Mesenchymal stem cell (in vitro differentiated cells and primary cell): ENCODE measurements around the gene TFF2. TPM values are rescaled to one million over a fixed set of nuclear protein-coding genes. Genes with fewer than 3 reads are reported as not detected.

ENCODE experiments used
- DNase-seq: peaks from one replicate; pipeline ENCODE4 v3.0.0-alpha.2; 2013
- H2AFZ ChIP-seq: one replicate; pipeline ENCODE4 v1.6.1; 2013; ENCODE audit warnings: low read depth, mild to moderate bottlenecking, control low read depth, inconsistent platforms, low read length, moderate library complexity
- H2AK5ac ChIP-seq: 2 replicates; pipeline ENCODE4 v1.6.1; 2013; ENCODE audit warnings: low read length, moderate library complexity, mild to moderate bottlenecking, inconsistent platforms; ENCODE audit not compliant: severe bottlenecking
- H2BK120ac ChIP-seq: one replicate; pipeline ENCODE4 v1.6.1; 2013; ENCODE audit warnings: low read depth, mild to moderate bottlenecking, inconsistent platforms, low read length, moderate library complexity
- H2BK12ac ChIP-seq, 2 experiments: one replicate each; pipeline ENCODE4 v1.6.1; 2013; ENCODE audit warnings: inconsistent platforms in 2 of 2, low read length in 2 of 2, mild to moderate bottlenecking in 2 of 2, moderate library complexity in 2 of 2, control low read depth in 1 of 2
- H2BK15ac ChIP-seq: one replicate; pipeline ENCODE4 v1.6.1; 2013; ENCODE audit warnings: mild to moderate bottlenecking, low read depth, inconsistent platforms; ENCODE audit not compliant: poor library complexity, severe bottlenecking
- H2BK5ac ChIP-seq: 2 replicates; pipeline ENCODE4 v1.6.1; 2013; ENCODE audit warnings: low read depth, mild to moderate bottlenecking, low read length, control low read depth, inconsistent platforms; ENCODE audit not compliant: poor library complexity, severe bottlenecking
- H3K14ac ChIP-seq, 2 experiments: one replicate each; pipeline ENCODE4 v1.6.1; 2013; ENCODE audit warnings: inconsistent platforms in 2 of 2, low read length in 2 of 2, control low read depth in 1 of 2, mild to moderate bottlenecking in 1 of 2, moderate library complexity in 1 of 2
- H3K18ac ChIP-seq, 2 experiments: one replicate each; pipeline ENCODE4 v1.6.1; 2013; ENCODE audit warnings: inconsistent platforms in 2 of 2, low read length in 2 of 2, control low read depth in 1 of 2, low read depth in 1 of 2, mild to moderate bottlenecking in 1 of 2
- H3K23ac ChIP-seq, 2 experiments: one replicate each; pipeline ENCODE4 v1.6.1; 2013; ENCODE audit warnings: inconsistent platforms in 2 of 2, low read length in 2 of 2, mild to moderate bottlenecking in 2 of 2, moderate library complexity in 2 of 2, control low read depth in 1 of 2
- H3K27ac ChIP-seq: 2 replicates; pipeline ENCODE4 v1.5.1; 2013; ENCODE audit warnings: mild to moderate bottlenecking, moderate library complexity, low read length, control low read depth, inconsistent platforms; ENCODE audit not compliant: poor library complexity, severe bottlenecking
- H3K27me3 ChIP-seq, 2 experiments: 2 replicates each; pipeline versions ENCODE4 v1.6.1 to v1.7.0; 2013; ENCODE audit warnings: low read length in 2 of 2, mild to moderate bottlenecking in 2 of 2, moderate library complexity in 2 of 2, control low read depth in 1 of 2, inconsistent platforms in 1 of 2; ENCODE audit not compliant: control insufficient read depth in 1 of 2, insufficient read depth in 1 of 2
- H3K36me3 ChIP-seq, 2 experiments: 2 replicates each; pipeline versions ENCODE4 v1.6.1 to v1.7.0; 2013; ENCODE audit warnings: low read length in 2 of 2, control low read depth in 1 of 2, inconsistent platforms in 1 of 2, low read depth in 1 of 2, mild to moderate bottlenecking in 1 of 2; ENCODE audit not compliant: insufficient read depth in 2 of 2, control insufficient read depth in 1 of 2
- H3K4ac ChIP-seq, 2 experiments: one replicate each; pipeline ENCODE4 v1.6.1; 2013; ENCODE audit warnings: inconsistent platforms in 2 of 2, low read length in 2 of 2, mild to moderate bottlenecking in 2 of 2, moderate library complexity in 2 of 2, control low read depth in 1 of 2, low read depth in 1 of 2
- H3K4me1 ChIP-seq: 2 replicates; pipeline ENCODE4 v1.6.1; 2013; ENCODE audit warnings: low read depth, low read length, control low read depth; ENCODE audit not compliant: control insufficient read depth, insufficient read depth
- H3K4me2 ChIP-seq: 2 replicates; pipeline ENCODE4 v1.6.1; 2013; ENCODE audit warnings: low read length, mild to moderate bottlenecking, inconsistent platforms; ENCODE audit not compliant: poor library complexity, severe bottlenecking
- H3K4me3 ChIP-seq, 2 experiments: 2 replicates each; pipeline versions ENCODE4 v1.5.1 to v1.7.0; 2013; ENCODE audit warnings: low read length in 2 of 2, mild to moderate bottlenecking in 2 of 2, control low read depth in 1 of 2, low read depth in 1 of 2; ENCODE audit not compliant: insufficient read depth in 1 of 2
- H3K79me1 ChIP-seq: replicated peaks from 2 replicates; pipeline ENCODE4 v1.6.1; 2013; ENCODE audit warnings: mild to moderate bottlenecking, control low read depth, low read length, inconsistent platforms; ENCODE audit not compliant: poor library complexity, severe bottlenecking
- H3K9ac ChIP-seq: 2 replicates; pipeline ENCODE4 v1.7.0; 2013; ENCODE audit warnings: mild to moderate bottlenecking, low read length, moderate library complexity
- H3K9me3 ChIP-seq: 2 replicates; pipeline ENCODE4 v1.7.0; 2013; ENCODE audit warnings: mild to moderate bottlenecking, low read length; ENCODE audit not compliant: control insufficient read depth
- H4K8ac ChIP-seq: one replicate; pipeline ENCODE4 v1.6.1; 2013; ENCODE audit warnings: inconsistent platforms, mild to moderate bottlenecking, low read length, moderate library complexity
- H4K91ac ChIP-seq: one replicate; pipeline ENCODE4 v1.6.1; 2013; ENCODE audit warnings: mild to moderate bottlenecking, low read length, inconsistent platforms
- WGBS: methylation state at CpG from one replicate; pipeline ENCODE4 v1.1.7; 2013; ENCODE audit warnings: mixed read lengths; 5-methylcytosine and 5-hydroxymethylcytosine counted together
- polyA plus RNA-seq, 2 experiments: library from polyadenylated mRNA; stranded (reverse); fragments of 200-250 nt; gene quantifications; one replicate each; pipeline ENCODE4 v1.2.3, GENCODE V29; 2013

The TFF2 gene
- not detected for polyA plus RNA-seq (2013, experiment 1 of 2)
- not detected for polyA plus RNA-seq (2013, experiment 2 of 2)

GRCh38 chr21:42350927-42351426, at the start of gene TFF2:
Gene TFF2 (minus strand): TSS chr21:42350994. CDS start chr21:42350957, 37 bp downstream.
- no peak within 1 kb of the TSS for H2BK120ac ChIP-seq
- H3K23ac ChIP-seq, result no peak within 1 kb of the TSS
- H3K14ac ChIP-seq, result no peak within 1 kb of the TSS
- no peak within 1 kb of the TSS for H3K18ac ChIP-seq
- no peaks in the 10 kb centered on the region for H3K79me1 ChIP-seq
- H3K9ac ChIP-seq, result no peak within 1 kb of the TSS
- H2BK15ac ChIP-seq, result no peak within 1 kb of the TSS
- no peak within 1 kb of the TSS for H3K4ac ChIP-seq
- no peak within 1 kb of the TSS for H2BK12ac ChIP-seq
- no peak within 1 kb of the TSS for H3K4me2 ChIP-seq
- no peaks in the 10 kb centered on the region for H3K36me3 ChIP-seq
- no peak within 1 kb of the TSS for H2BK5ac ChIP-seq
- H2AFZ ChIP-seq, result no peak within 1 kb of the TSS
- H4K91ac ChIP-seq, result no peak within 1 kb of the TSS
- 85% methylated on average over 13 of the region's 13 CpGs for WGBS
- no peak within 1 kb of the TSS for H3K4me3 ChIP-seq
- no peak for DNase-seq
- no peak within 1 kb of the TSS for H2AK5ac ChIP-seq
- H3K27ac ChIP-seq, result no peak within 1 kb of the TSS
- H4K8ac ChIP-seq, result no peak within 1 kb of the TSS
- peaks cover 6% of the 10 kb centered on the region for H3K9me3 ChIP-seq
- H3K27me3 ChIP-seq, result peaks cover 10 to 13% of the 10 kb centered on the region in 2 experiments
- H3K4me1 ChIP-seq, result peaks cover 4% of the 10 kb centered on the region

DNA sequence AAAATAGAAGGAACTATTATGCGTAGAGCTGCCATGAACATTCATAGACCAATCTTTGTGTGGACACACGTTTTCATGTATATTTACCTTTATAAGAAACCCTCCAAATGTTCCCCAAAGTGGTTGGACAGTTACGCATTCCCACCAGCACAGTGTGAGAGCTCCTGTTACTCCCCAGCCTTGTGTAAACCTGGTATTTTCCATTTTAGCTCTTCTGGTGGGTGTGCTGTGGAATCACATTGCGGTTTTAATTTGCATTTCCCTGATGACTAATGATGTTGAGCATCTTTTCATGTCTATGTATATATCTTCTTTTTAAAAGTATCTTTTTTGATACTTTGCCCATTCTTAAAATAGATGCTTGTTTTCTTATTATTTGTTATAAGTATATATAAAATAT, 49.7 kb upstream of the TFF2 start:
- Histone ChIP-seq H2BK120ac (no peak overlapping the region), H2AK5ac (no peak overlapping the region), H2BK12ac (no peak overlapping the region), H2BK15ac (no peak overlapping the region), H3K14ac (no peak overlapping the region), H4K91ac (no peak overlapping the region), H2AFZ (no peak overlapping the region), H3K79me1 (no peaks in the 10 kb centered on the region), H2BK5ac (no peak overlapping the region), H3K27ac (no peak overlapping the region), H3K4me1 (peaks cover 2% of the 10 kb centered on the region), H3K4ac (no peak overlapping the region), H3K4me3 (no peak overlapping the region), H3K9ac (no peak overlapping the region), H3K9me3 (peaks cover 6% of the 10 kb centered on the region), H4K8ac (no peak overlapping the region), H3K36me3 (no peaks in the 10 kb centered on the region), H3K27me3 (peaks cover 0 to 41% of the 10 kb centered on the region in 2 experiments), H3K4me2 (no peak overlapping the region), H3K18ac (no peak overlapping the region), H3K23ac (no peak overlapping the region)
- peak; percentile 1 for DNase-seq
- WGBS, result 77% methylated on average over 3 of the region's 4 CpGs

DNA sequence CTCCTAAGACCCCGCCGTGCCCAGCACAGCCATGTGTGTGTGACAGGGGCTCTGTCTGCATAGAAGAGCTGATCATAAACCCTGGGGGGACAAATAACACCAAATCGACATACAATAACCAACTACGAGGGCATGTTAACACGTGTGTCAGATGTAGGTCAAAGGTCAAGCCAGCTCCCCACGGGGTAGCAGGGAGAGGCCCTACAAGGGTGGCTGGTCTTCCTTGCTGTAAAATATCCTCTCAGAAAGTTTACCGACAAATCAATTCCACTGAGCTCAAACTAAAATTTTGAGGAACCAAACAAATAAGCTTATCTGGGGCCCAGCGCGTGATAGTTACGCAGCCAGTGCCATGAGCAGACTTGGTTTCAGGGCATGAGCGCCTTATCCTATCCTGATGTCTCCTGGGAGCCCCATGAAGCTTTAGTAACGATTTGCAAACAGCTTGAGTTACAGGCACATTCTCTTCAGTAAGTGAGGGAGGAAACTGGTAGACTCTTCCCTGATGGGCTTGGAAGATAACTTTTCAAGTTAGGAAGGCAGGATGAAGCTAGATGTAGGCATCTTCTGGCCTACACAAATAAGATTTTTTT, 47.7 kb upstream of the TFF2 start:
- no peak overlapping the region for H3K4me3 ChIP-seq
- WGBS, result 77% methylated on average over 12 of the region's 12 CpGs

DNA sequence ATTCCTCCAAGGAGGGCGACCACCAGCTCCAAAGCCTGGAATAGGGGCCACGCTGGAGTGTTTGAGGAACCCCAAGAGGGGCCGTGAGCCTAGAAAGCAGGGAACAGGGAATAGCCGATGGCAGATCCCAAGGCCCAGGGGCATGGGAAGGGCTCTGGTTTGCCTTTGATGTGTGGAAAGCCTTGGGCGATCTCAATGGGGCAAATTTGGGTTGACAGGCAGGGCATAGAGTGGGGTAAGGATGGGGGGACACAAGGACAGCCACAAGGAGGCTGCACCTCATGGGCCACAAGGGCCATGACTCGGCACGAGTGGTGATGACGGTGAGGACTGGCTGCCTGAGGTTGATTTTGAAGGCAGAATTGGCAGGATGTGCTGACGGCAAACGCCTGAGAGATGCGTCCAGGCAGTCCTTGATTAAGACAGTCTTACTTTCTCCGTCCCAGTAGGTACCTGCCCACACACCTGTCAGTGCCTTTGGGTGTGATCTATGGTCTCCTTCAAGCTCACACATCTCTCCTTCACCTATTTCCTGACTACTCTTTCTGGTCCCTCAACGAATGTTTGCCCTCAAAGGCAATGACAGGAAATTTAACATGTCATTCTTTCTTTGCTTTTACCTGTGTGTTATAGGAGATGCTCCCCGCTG, 47.1 kb upstream of the TFF2 start:
- no peak for DNase-seq
- H3K27ac ChIP-seq, result no peak overlapping the region
- H3K4me1 ChIP-seq, result no peaks in the 10 kb centered on the region
- H3K36me3 ChIP-seq, result no peaks in the 10 kb centered on the region
- H3K4me3 ChIP-seq, result no peak overlapping the region
- no peak overlapping the region for H3K18ac ChIP-seq
- H2AK5ac ChIP-seq, result no peak overlapping the region
- H3K14ac ChIP-seq, result no peak overlapping the region
- no peak overlapping the region for H2BK5ac ChIP-seq
- no peak overlapping the region for H3K4ac ChIP-seq
- H3K79me1 ChIP-seq, result no peaks in the 10 kb centered on the region
- no peak overlapping the region for H4K91ac ChIP-seq
- no peak overlapping the region for H2AFZ ChIP-seq
- H3K23ac ChIP-seq, result no peak overlapping the region
- H2BK120ac ChIP-seq, result no peak overlapping the region
- H3K4me2 ChIP-seq, result no peak overlapping the region
- H2BK15ac ChIP-seq, result no peak overlapping the region
- H3K9ac ChIP-seq, result no peak overlapping the region
- peaks cover 6% of the 10 kb centered on the region for H3K9me3 ChIP-seq
- 81% methylated on average over 14 of the region's 14 CpGs for whole genome bisulfite sequencing
- H4K8ac ChIP-seq, result no peak overlapping the region
- H2BK12ac ChIP-seq, result no peak overlapping the region
- H3K27me3 ChIP-seq, result peaks cover 0 to 32% of the 10 kb centered on the region in 2 experiments

More for the DNA sequence above, 47.7 kb upstream of the TFF2 start:
- Histone ChIP-seq H3K4ac (no peak overlapping the region), H3K14ac (no peak overlapping the region), H4K91ac (no peak overlapping the region), H2AFZ (no peak overlapping the region), H2AK5ac (no peak overlapping the region), H3K9me3 (peaks cover 6% of the 10 kb centered on the region), H2BK5ac (no peak overlapping the region), H3K18ac (no peak overlapping the region), H3K36me3 (no peaks in the 10 kb centered on the region), H3K27me3 (peaks cover 0 to 35% of the 10 kb centered on the region in 2 experiments), H3K4me2 (no peak overlapping the region), H3K23ac (no peak overlapping the region), H2BK12ac (no peak overlapping the region), H3K27ac (no peak overlapping the region), H3K79me1 (no peaks in the 10 kb centered on the region), H2BK120ac (no peak overlapping the region), H3K4me1 (no peaks in the 10 kb centered on the region), H3K9ac (no peak overlapping the region), H4K8ac (no peak overlapping the region), H2BK15ac (no peak overlapping the region)
- no peak for DNase-seq
